Activated CD8-positive, alpha-beta memory T cell treated with anti-CD3 and anti-CD28 coated beads for 48 hours (primary cell): Measurements from ENCODE around the gene FBRSL1.
"Not testable (repeated sequence)": the region's sequence is repeated elsewhere in the genome, so short reads cannot be mapped to it uniquely, and the experiment has no call there.

Source experiments
- DNase-seq, 3 experiments: peaks; one replicate each; pipeline ENCODE4 v3.0.0-alpha.2; 2020; ENCODE audit warnings: low read depth in 2 of 3, low spot score in 2 of 3

The FBRSL1 gene

GRCh38 chr12:132489602-132490266 is at the start of gene FBRSL1:
FBRSL1 (plus strand) TSS chr12:132490151.
- DNase-seq, result peak; percentile 74 to 87 (median 81)

- DNase-seq, result not testable (repeated sequence)
Observed at GRCh38 chr12:132440420-132440819, 49.5 kb upstream of the FBRSL1 start.

- DNase-seq, result no peak
Observed at GRCh38 chr12:132441871-132442863, 47.8 kb upstream of the FBRSL1 start.

- DNase-seq, result no peak
Observed at GRCh38 chr12:132443091-132443490, 46.9 kb upstream of the FBRSL1 start.

- DNase-seq, result no peak
Observed at GRCh38 chr12:132444283-132444682, 45.7 kb upstream of the FBRSL1 start.

GRCh38 chr12:132444957-132445883 is 44.7 kb upstream of the FBRSL1 start:
- peak; percentile 45 to 56 (median 54) for DNase-seq

- peak in 1 of 3 experiments; percentile 37 for DNase-seq
Observed at GRCh38 chr12:132445884-132446632, 43.9 kb upstream of the FBRSL1 start.

- DNase-seq, result no peak
Observed at GRCh38 chr12:132446633-132447326, 43.2 kb upstream of the FBRSL1 start.

GRCh38 chr12:132447327-132447720 is 42.6 kb upstream of the FBRSL1 start:
- DNase-seq, result no peak

GRCh38 chr12:132447731-132448462 is 42.1 kb upstream of the FBRSL1 start:
- DNase-seq, result no peak

- no peak for DNase-seq
Observed at GRCh38 chr12:132448463-132448820, 41.5 kb upstream of the FBRSL1 start.

- DNase-seq, result no peak
Observed at GRCh38 chr12:132449565-132450417, 40.2 kb upstream of the FBRSL1 start.

- no peak for DNase-seq
Observed at GRCh38 chr12:132450418-132451171, 39.4 kb upstream of the FBRSL1 start.

GRCh38 chr12:132451172-132451835 is 38.6 kb upstream of the FBRSL1 start:
- no peak for DNase-seq

- no peak for DNase-seq
Observed at GRCh38 chr12:132451836-132452195, 38.1 kb upstream of the FBRSL1 start.

- DNase-seq, result no peak
Observed at GRCh38 chr12:132452596-132453350, 37.2 kb upstream of the FBRSL1 start.
